Measurements from ENCODE around the gene GPC6. TPM values are rescaled to one million over a fixed set of nuclear protein-coding genes. Genes with fewer than 3 reads are reported as not detected.

Gene GPC6
- total and polyA plus RNA-seq, 2 experiments from 2014 or later = 14.4 to 20.8 TPM

DNA sequence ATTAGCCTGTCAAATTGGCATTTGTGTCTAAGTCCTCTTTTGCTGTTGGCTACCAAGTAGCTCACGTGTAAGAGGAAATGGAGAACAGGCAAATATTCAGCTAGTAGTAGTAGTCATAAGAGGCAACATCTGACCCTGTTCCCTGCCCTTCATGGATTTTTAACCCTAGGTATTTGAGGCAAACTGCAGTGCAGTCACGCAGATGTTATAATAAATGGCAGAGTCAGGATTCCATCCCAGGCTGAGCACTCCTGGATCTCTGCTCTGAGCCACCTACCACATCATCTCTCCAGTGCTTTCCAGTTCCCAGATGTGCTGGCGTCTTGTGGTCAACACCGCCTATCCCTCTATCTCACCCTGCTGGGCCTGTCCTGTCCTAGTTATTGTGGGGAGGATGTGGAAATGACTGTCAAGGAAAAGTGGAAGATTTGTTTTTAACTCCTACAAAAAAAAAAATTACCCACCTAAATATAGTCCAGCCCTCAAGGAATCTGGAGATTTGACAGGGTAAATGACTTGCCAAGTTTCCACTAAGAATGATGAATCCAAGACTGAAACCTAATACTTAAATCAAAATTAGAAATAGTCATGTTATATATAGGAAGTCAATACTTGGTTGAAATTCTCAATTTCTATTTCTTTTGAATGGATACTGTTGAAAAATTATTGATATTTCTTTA lies 322.9 kb downstream of the GPC6 start:
- WGBS, 2 experiments (ENCODE audit: low coverage in 1 of 2, low lambda C conversion rate in 2 of 2, missing lambda C conversion rate in 2 of 2) = 62 to 71% methylated on average over 4 of the region's 4 CpGs
- Histone ChIP-seq H3K9me3 (ENCODE audit: low read depth) (no peaks in the 10 kb centered on the region), H3K9me2 (ENCODE audit: insufficient read depth) (no peaks in the 10 kb centered on the region), H3K27me3 (replicated peaks; ENCODE audit: insufficient read depth) (no peaks in the 10 kb centered on the region), H4K20me1 (ENCODE audit: insufficient read depth) (no peaks in the 10 kb centered on the region), H3K27ac (no peak overlapping the region), H3K9ac (no peak overlapping the region), H3K4me2 (ENCODE audit: unreplicated experiment) (no peak overlapping the region), H3F3A (ENCODE audit: insufficient read depth) (no peaks in the 10 kb centered on the region), H3K79me2 (ENCODE audit: insufficient read depth) (no peaks in the 10 kb centered on the region), H3K4me3 (no peak overlapping the region), H3K36me3 (ENCODE audit: low read depth) (no peaks in the 10 kb centered on the region), H3K4me1 (ENCODE audit: insufficient read depth) (0 out of 2 replicates have a peak, but pooled peaks cover 5% of the 10 kb centered on the region), H2AFZ (no peak overlapping the region)
- TF ChIP-seq EZH2 (IDR thresholded peaks at IDR 0.05; ENCODE audit: insufficient read depth, poor library complexity, severe bottlenecking) (no peak), EZH2phosphoT487 (IDR thresholded peaks at IDR 0.05; ENCODE audit: insufficient read depth, low read depth) (no peak)
- in situ Hi-C loops (cut with MboI) = no loop called here
- peak; percentile 9 for DNase-seq

DNA sequence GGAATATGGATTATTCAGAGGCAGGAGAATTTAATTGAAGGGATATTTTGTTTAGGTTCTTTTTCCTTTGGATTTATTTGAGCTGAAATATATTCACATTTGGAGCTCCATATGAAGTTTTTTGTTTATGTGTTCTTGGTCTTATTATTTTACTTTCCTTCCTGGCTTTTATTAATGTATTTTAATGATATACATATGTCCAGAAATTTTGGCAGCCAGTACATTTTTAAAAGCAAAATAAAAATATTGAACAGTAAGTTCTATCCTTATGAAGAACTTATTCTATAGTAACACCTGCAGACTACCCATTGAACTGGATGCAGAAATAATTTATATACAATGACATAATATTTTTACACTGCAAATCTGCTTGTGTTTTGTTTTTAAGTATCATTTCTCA lies 323.6 kb downstream of the GPC6 start:
- in situ Hi-C loops (cut with MboI) = no loop called here
- TF ChIP-seq EZH2phosphoT487 (IDR thresholded peaks at IDR 0.05; ENCODE audit: insufficient read depth, low read depth) (no peak), EZH2 (IDR thresholded peaks at IDR 0.05; ENCODE audit: insufficient read depth, poor library complexity, severe bottlenecking) (no peak)
- Histone ChIP-seq H3K4me1 (ENCODE audit: insufficient read depth) (0 out of 2 replicates have a peak, but pooled peaks cover 5% of the 10 kb centered on the region), H3K79me2 (ENCODE audit: insufficient read depth) (no peaks in the 10 kb centered on the region), H3K27ac (no peak overlapping the region), H4K20me1 (ENCODE audit: insufficient read depth) (no peaks in the 10 kb centered on the region), H3K4me2 (ENCODE audit: unreplicated experiment) (no peak overlapping the region), H3K4me3 (no peak overlapping the region), H3F3A (ENCODE audit: insufficient read depth) (no peaks in the 10 kb centered on the region), H3K9me3 (ENCODE audit: low read depth) (no peaks in the 10 kb centered on the region), H3K9me2 (ENCODE audit: insufficient read depth) (no peaks in the 10 kb centered on the region), H3K9ac (no peak overlapping the region), H3K36me3 (ENCODE audit: low read depth) (no peaks in the 10 kb centered on the region), H3K27me3 (replicated peaks; ENCODE audit: insufficient read depth) (no peaks in the 10 kb centered on the region), H2AFZ (no peak overlapping the region)
- DNase-seq = no peak

DNA sequence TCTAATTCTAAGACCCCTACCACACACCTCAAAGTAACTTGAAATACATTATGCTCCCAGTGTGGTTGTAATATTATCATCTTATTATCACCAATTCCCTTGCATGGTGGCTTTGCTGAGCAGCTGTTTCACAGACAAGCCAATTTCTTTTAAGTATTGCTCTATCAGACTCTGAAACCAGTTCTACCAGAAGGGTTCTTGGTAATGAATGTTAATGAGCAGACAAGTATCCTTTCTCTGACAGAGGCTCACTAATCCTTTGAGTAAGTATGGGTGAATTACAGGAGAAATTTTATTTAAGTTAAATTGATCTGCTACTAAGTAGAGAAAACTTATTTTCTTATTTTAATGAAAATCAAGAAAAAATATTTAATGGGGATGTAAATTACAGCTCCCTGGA lies 326.0 kb downstream of the GPC6 start:
- H3K9me2 ChIP-seq (ENCODE audit: insufficient read depth) = no peaks in the 10 kb centered on the region
- TF ChIP-seq EZH2phosphoT487 (IDR thresholded peaks at IDR 0.05; ENCODE audit: insufficient read depth, low read depth) (no peak), EZH2 (IDR thresholded peaks at IDR 0.05; ENCODE audit: insufficient read depth, poor library complexity, severe bottlenecking) (no peak)
- H3K79me2 ChIP-seq (ENCODE audit: insufficient read depth) = no peaks in the 10 kb centered on the region
- in situ Hi-C loops (cut with MboI) = no loop called here
- no peak overlapping the region for H2AFZ ChIP-seq
- H3K4me2 ChIP-seq (ENCODE audit: unreplicated experiment) = no peak overlapping the region
- H3K27me3 ChIP-seq (replicated peaks; ENCODE audit: insufficient read depth) = no peaks in the 10 kb centered on the region
- no peak overlapping the region for H3K27ac ChIP-seq
- no peaks in the 10 kb centered on the region for H4K20me1 ChIP-seq (ENCODE audit: insufficient read depth)
- H3F3A ChIP-seq (ENCODE audit: insufficient read depth) = no peaks in the 10 kb centered on the region
- H3K4me3 ChIP-seq = no peak overlapping the region
- H3K4me1 ChIP-seq (ENCODE audit: insufficient read depth) = 0 out of 2 replicates have a peak, but pooled peaks cover 5% of the 10 kb centered on the region
- no peak for DNase-seq
- H3K9me3 ChIP-seq (ENCODE audit: low read depth) = no peaks in the 10 kb centered on the region
- no peak overlapping the region for H3K9ac ChIP-seq
- no peaks in the 10 kb centered on the region for H3K36me3 ChIP-seq (ENCODE audit: low read depth)

DNA sequence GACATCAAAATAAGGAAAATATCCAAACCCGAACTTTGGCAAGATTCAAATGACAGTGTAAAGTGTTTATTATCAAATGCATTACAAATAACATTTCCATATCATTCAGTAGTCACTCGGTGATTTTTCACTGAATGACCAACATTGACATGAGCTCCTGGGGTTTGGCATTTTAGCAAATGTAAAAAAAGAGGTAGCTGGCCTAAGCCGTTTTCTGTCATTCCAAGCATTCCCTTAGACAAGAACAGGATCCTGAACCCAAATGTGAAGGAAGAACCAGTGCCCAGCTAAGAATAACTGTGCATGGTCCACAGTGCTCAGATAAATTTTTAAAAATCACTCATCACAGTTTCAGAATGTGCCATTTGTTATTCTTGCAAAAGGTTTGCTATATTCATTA lies 327.9 kb downstream of the GPC6 start:
- Histone ChIP-seq H3K27me3 (replicated peaks; ENCODE audit: insufficient read depth) (no peaks in the 10 kb centered on the region), H3K4me2 (ENCODE audit: unreplicated experiment) (no peak overlapping the region), H3K36me3 (ENCODE audit: low read depth) (no peaks in the 10 kb centered on the region), H2AFZ (no peak overlapping the region), H3K9ac (no peak overlapping the region), H4K20me1 (ENCODE audit: insufficient read depth) (no peaks in the 10 kb centered on the region), H3K9me2 (ENCODE audit: insufficient read depth) (no peaks in the 10 kb centered on the region), H3K27ac (no peak overlapping the region), H3K79me2 (ENCODE audit: insufficient read depth) (no peaks in the 10 kb centered on the region), H3K4me3 (no peak overlapping the region), H3F3A (ENCODE audit: insufficient read depth) (0 out of 2 replicates have a peak, but pooled peaks cover 3% of the 10 kb centered on the region), H3K4me1 (ENCODE audit: insufficient read depth) (no peaks in the 10 kb centered on the region; the same call in 1 of the 2 replicates), H3K9me3 (ENCODE audit: low read depth) (no peaks in the 10 kb centered on the region)
- WGBS, 2 experiments (ENCODE audit: low coverage in 1 of 2, low lambda C conversion rate in 2 of 2, missing lambda C conversion rate in 2 of 2) = 65 to 81% methylated on average over 3 of the region's 3 CpGs
- TF ChIP-seq EZH2 (IDR thresholded peaks at IDR 0.05; ENCODE audit: insufficient read depth, poor library complexity, severe bottlenecking) = no peak
- no peak for TF ChIP-seq EZH2phosphoT487 (IDR thresholded peaks at IDR 0.05; ENCODE audit: insufficient read depth, low read depth)
- DNase-seq = no peak
- in situ Hi-C loops (cut with MboI) = no loop called here

DNA sequence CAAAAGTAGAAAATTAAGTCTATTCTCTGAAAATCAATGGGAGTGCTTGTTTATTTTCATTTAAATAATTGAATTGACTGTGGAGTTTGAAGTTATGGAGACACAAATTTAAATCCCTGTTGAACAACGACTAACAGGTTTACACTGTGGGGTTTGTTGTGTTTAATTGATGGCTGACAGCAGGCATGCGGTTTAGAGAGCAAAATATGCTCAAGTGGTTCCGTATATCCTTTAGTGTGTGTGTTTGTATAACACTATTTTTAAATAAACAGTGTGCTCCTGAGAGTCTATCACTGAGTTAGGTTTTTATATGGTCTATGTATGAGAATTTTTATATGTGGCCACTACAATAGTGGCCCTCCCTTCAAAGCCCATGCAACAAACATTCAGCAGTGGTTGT lies 332.0 kb downstream of the GPC6 start:
- Histone ChIP-seq H3K27me3 (replicated peaks; ENCODE audit: insufficient read depth) (no peaks in the 10 kb centered on the region), H3K79me2 (ENCODE audit: insufficient read depth) (no peaks in the 10 kb centered on the region), H3K9me3 (ENCODE audit: low read depth) (no peaks in the 10 kb centered on the region), H3F3A (ENCODE audit: insufficient read depth) (0 out of 2 replicates have a peak, but pooled peaks cover 9% of the 10 kb centered on the region), H4K20me1 (ENCODE audit: insufficient read depth) (no peaks in the 10 kb centered on the region), H3K9ac (no peak overlapping the region), H3K36me3 (ENCODE audit: low read depth) (no peaks in the 10 kb centered on the region), H3K27ac (no peak overlapping the region), H3K9me2 (ENCODE audit: insufficient read depth) (no peaks in the 10 kb centered on the region), H3K4me1 (ENCODE audit: insufficient read depth) (peaks cover 8% of the 10 kb centered on the region), H3K4me3 (no peak overlapping the region), H2AFZ (no peak overlapping the region), H3K4me2 (ENCODE audit: unreplicated experiment) (no peak overlapping the region)
- in situ Hi-C loops (cut with MboI) = no loop called here
- 77 to 78% methylated on average over 3 of the region's 3 CpGs for WGBS, 2 experiments (ENCODE audit: low coverage in 1 of 2, low lambda C conversion rate in 2 of 2, missing lambda C conversion rate in 2 of 2)
- DNase-seq = no peak
- TF ChIP-seq EZH2 (IDR thresholded peaks at IDR 0.05; ENCODE audit: insufficient read depth, poor library complexity, severe bottlenecking) (no peak), EZH2phosphoT487 (IDR thresholded peaks at IDR 0.05; ENCODE audit: insufficient read depth, low read depth) (no peak)

Measured in GM23248 (cell line).